ENCODE results near the gene CLDN22.

DNA sequence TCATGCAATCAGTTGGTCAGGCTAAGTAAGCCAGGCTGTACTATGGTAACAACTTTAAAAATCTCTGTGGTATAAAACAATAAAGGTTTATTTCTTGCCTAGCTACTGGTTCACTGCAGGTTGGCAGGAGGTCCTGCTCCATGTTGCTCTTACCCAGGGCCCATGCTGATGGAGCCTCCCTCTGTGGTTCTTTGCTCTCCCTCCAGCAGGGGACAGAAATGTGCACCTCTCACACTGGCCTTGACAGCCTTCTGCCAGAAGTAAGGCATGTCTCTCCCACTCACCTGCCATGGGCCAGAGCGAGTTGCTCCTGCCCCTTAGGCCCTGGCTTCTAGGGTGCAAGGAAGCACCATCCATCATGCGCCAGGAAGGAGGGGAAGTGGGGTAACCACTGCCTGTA lies 31.1 kb downstream of the CLDN22 start:
- TF ChIP-seq, protein P1, sequence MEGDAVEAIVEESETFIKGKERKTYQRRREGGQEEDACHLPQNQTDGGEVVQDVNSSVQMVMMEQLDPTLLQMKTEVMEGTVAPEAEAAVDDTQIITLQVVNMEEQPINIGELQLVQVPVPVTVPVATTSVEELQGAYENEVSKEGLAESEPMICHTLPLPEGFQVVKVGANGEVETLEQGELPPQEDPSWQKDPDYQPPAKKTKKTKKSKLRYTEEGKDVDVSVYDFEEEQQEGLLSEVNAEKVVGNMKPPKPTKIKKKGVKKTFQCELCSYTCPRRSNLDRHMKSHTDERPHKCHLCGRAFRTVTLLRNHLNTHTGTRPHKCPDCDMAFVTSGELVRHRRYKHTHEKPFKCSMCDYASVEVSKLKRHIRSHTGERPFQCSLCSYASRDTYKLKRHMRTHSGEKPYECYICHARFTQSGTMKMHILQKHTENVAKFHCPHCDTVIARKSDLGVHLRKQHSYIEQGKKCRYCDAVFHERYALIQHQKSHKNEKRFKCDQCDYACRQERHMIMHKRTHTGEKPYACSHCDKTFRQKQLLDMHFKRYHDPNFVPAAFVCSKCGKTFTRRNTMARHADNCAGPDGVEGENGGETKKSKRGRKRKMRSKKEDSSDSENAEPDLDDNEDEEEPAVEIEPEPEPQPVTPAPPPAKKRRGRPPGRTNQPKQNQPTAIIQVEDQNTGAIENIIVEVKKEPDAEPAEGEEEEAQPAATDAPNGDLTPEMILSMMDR (IDR thresholded peaks at IDR 0.05) = no peak
- TF ChIP-seq POLR2A (IDR thresholded peaks at IDR 0.05) (no peak), EP300 (IDR thresholded peaks at IDR 0.05) (no peak)

All from upper lobe of left lung (tissue), 4 donors.